H9 (cell line): ENCODE data around the gene PAX6. TPM values are rescaled to one million over a fixed set of nuclear protein-coding genes. Genes with fewer than 3 reads are reported as not detected.

ENCODE experiments used
- DNase-seq: peaks from one replicate; pipeline ENCODE4 v3.0.0-alpha.2; 2017
- H2AFZ ChIP-seq: one replicate; pipeline ENCODE4 v1.6.1; 2013; ENCODE audit warnings: mild to moderate bottlenecking, low read length, control low read depth, moderate library complexity
- H2AK5ac ChIP-seq: 2 replicates; pipeline ENCODE4 v1.6.1; 2013; ENCODE audit warnings: low read length, control low read depth, mixed read lengths; ENCODE audit not compliant: insufficient read length
- H2BK120ac ChIP-seq: one replicate; pipeline ENCODE4 v1.6.1; 2013; ENCODE audit warnings: low read depth, mild to moderate bottlenecking, low read length, control low read depth, inconsistent platforms; ENCODE audit not compliant: poor library complexity, severe bottlenecking
- H2BK12ac ChIP-seq: 2 replicates; pipeline ENCODE4 v1.6.1; 2013; ENCODE audit warnings: low read length, control low read depth, mixed read lengths, low read depth; ENCODE audit not compliant: insufficient read length
- H2BK15ac ChIP-seq: 2 replicates; pipeline ENCODE4 v1.6.1; 2013; ENCODE audit warnings: low read depth, low read length, control low read depth
- H2BK20ac ChIP-seq: one replicate; pipeline ENCODE4 v1.6.1; 2013; ENCODE audit warnings: low read depth, mild to moderate bottlenecking, low read length, control low read depth, inconsistent platforms; ENCODE audit not compliant: poor library complexity, severe bottlenecking
- H2BK5ac ChIP-seq: 2 replicates; pipeline ENCODE4 v1.6.1; 2013; ENCODE audit warnings: low read length, control low read depth, mixed read lengths; ENCODE audit not compliant: insufficient read length
- H3K14ac ChIP-seq: 2 replicates; pipeline ENCODE4 v1.6.1; 2013; ENCODE audit warnings: low read length, control low read depth; ENCODE audit not compliant: insufficient read depth
- H3K18ac ChIP-seq: 2 replicates; pipeline ENCODE4 v1.6.1; 2013; ENCODE audit warnings: low read depth, mild to moderate bottlenecking, mixed read lengths, low read length, control low read depth; ENCODE audit not compliant: insufficient read length
- H3K23ac ChIP-seq: 2 replicates; pipeline ENCODE4 v1.6.1; 2013; ENCODE audit warnings: low read length, control low read depth, mixed read lengths, low read depth; ENCODE audit not compliant: insufficient read length
- H3K23me2 ChIP-seq: 2 replicates; pipeline ENCODE4 v1.6.1; 2013; ENCODE audit warnings: low read depth, mild to moderate bottlenecking, mixed read lengths, low read length, control low read depth; ENCODE audit not compliant: insufficient read length, poor library complexity, severe bottlenecking
- H3K27ac ChIP-seq: 2 replicates; pipeline ENCODE4 v1.5.1; 2013; ENCODE audit warnings: low read length, control low read depth, mixed read lengths, low read depth; ENCODE audit not compliant: insufficient read length
- H3K27me3 ChIP-seq: 2 replicates; pipeline ENCODE4 v1.6.1; 2013; ENCODE audit warnings: low read length, control low read depth, inconsistent platforms; ENCODE audit not compliant: insufficient read depth
- H3K4ac ChIP-seq: 2 replicates; pipeline ENCODE4 v1.6.1; 2013; ENCODE audit warnings: low read depth, mild to moderate bottlenecking, control low read depth, inconsistent platforms, low read length, moderate library complexity
- H3K4me1 ChIP-seq: 2 replicates; pipeline ENCODE4 v1.6.1; 2013; ENCODE audit warnings: low read length, control low read depth, inconsistent platforms; ENCODE audit not compliant: insufficient read depth
- H3K4me2 ChIP-seq: 2 replicates; pipeline ENCODE4 v1.6.1; 2013; ENCODE audit warnings: low read length, control low read depth, mixed read lengths; ENCODE audit not compliant: insufficient read length, insufficient read depth
- H3K56ac ChIP-seq: 2 replicates; pipeline ENCODE4 v1.6.1; 2013; ENCODE audit warnings: low read depth, mild to moderate bottlenecking, mixed read lengths, low read length, control low read depth; ENCODE audit not compliant: insufficient read length
- H3K79me1 ChIP-seq: 2 replicates; pipeline ENCODE4 v1.6.1; 2013; ENCODE audit warnings: low read depth, mild to moderate bottlenecking, moderate library complexity, low read length, control low read depth, inconsistent platforms; ENCODE audit not compliant: insufficient read depth, poor library complexity, severe bottlenecking
- H3K79me2 ChIP-seq: 2 replicates; pipeline ENCODE4 v1.6.1; 2013; ENCODE audit warnings: low read length, control low read depth, inconsistent platforms; ENCODE audit not compliant: insufficient read depth
- H3K9ac ChIP-seq: 2 replicates; pipeline ENCODE4 v1.6.1; 2013; ENCODE audit warnings: low read length, control low read depth, mixed read lengths; ENCODE audit not compliant: insufficient read length; ENCODE audit errors: extremely low read depth
- H3K9me3 ChIP-seq: one replicate; pipeline ENCODE4 v1.6.1; 2013; ENCODE audit warnings: low read depth, low read length, inconsistent platforms; ENCODE audit not compliant: control insufficient read depth
- H3T11ph ChIP-seq: one replicate; pipeline ENCODE4 v1.6.1; 2013; ENCODE audit warnings: mild to moderate bottlenecking, low read length, control low read depth, inconsistent platforms
- H4K20me1 ChIP-seq: one replicate; pipeline ENCODE4 v1.6.1; 2013; ENCODE audit not compliant: control insufficient read depth, insufficient read length, insufficient read depth
- H4K5ac ChIP-seq: 2 replicates; pipeline ENCODE4 v1.6.1; 2013; ENCODE audit warnings: low read depth, mild to moderate bottlenecking, mixed read lengths, low read length, control low read depth; ENCODE audit not compliant: insufficient read length
- H4K8ac ChIP-seq: replicated peaks from 2 replicates; pipeline ENCODE4 v1.6.1; 2013; ENCODE audit warnings: low read length, control low read depth, mixed read lengths, low read depth; ENCODE audit not compliant: insufficient read length
- H4K91ac ChIP-seq: 2 replicates; pipeline ENCODE4 v1.6.1; 2013; ENCODE audit warnings: low read depth, mild to moderate bottlenecking, moderate library complexity, mixed read lengths, low read length, control low read depth; ENCODE audit not compliant: insufficient read length
- H3K27ac Mint-ChIP-seq, 3 experiments: 2 replicates in 2 of 3; 3 replicates in 1 of 3; pipeline ENCODE4 v1.8.0; 2020 to 2021; ENCODE audit warnings: mixed read lengths in 3 of 3, mild to moderate bottlenecking in 1 of 3, moderate library complexity in 1 of 3
- H3K27me3 Mint-ChIP-seq: 2 replicates; pipeline ENCODE4 v1.8.0; 2021; ENCODE audit warnings: low read depth, mild to moderate bottlenecking, moderate library complexity, mixed read lengths
- H3K36me3 Mint-ChIP-seq, 3 experiments: 2 replicates in 2 of 3; 3 replicates in 1 of 3; pipeline ENCODE4 v1.8.0; 2020 to 2021; ENCODE audit warnings: low read depth in 3 of 3, mixed read lengths in 3 of 3; ENCODE audit not compliant: insufficient read depth in 1 of 3
- H3K4me1 Mint-ChIP-seq, 2 experiments: 2 replicates each; pipeline ENCODE4 v1.8.0; 2020; ENCODE audit warnings: mixed read lengths in 2 of 2
- H3K4me3 Mint-ChIP-seq, 2 experiments: 2 replicates in 1 of 2; 3 replicates in 1 of 2; pipeline ENCODE4 v1.8.0; 2020 to 2021; ENCODE audit warnings: mild to moderate bottlenecking in 2 of 2, mixed read lengths in 2 of 2, moderate library complexity in 1 of 2
- H3K9me3 Mint-ChIP-seq, 2 experiments: 2 replicates in 1 of 2; 3 replicates in 1 of 2; pipeline ENCODE4 v1.8.0; 2020; ENCODE audit warnings: mild to moderate bottlenecking in 2 of 2, mixed read lengths in 2 of 2, moderate library complexity in 1 of 2
- WGBS: extraction: QIAGEN DNeasy Blood & Tissue Kit; methylation state at CpG from one replicate; pipeline ENCODE4 v1.1.7; 2013; ENCODE audit warnings: missing lambda C conversion rate, low lambda C conversion rate, mixed read lengths; ENCODE audit not compliant: insufficient read length; ENCODE audit errors: extremely low coverage; 5-methylcytosine and 5-hydroxymethylcytosine counted together
- total RNA-seq: library from RNA; stranded (reverse); gene quantifications from 2 replicates; pipeline ENCODE4 v1.2.1, GENCODE V29; 2021
- TF ChIP-seq, protein P1 (sequence below): fragments of 200-600 bp; sonication (generic); conservative IDR thresholded peaks from 3 replicates; pipeline ENCODE4 v1.8.0; 2021; ENCODE audit warnings: antibody characterized with exemption, mild to moderate bottlenecking

Gene PAX6
- total RNA-seq, 1 experiment from 2014 or later, result not detected

DNA sequence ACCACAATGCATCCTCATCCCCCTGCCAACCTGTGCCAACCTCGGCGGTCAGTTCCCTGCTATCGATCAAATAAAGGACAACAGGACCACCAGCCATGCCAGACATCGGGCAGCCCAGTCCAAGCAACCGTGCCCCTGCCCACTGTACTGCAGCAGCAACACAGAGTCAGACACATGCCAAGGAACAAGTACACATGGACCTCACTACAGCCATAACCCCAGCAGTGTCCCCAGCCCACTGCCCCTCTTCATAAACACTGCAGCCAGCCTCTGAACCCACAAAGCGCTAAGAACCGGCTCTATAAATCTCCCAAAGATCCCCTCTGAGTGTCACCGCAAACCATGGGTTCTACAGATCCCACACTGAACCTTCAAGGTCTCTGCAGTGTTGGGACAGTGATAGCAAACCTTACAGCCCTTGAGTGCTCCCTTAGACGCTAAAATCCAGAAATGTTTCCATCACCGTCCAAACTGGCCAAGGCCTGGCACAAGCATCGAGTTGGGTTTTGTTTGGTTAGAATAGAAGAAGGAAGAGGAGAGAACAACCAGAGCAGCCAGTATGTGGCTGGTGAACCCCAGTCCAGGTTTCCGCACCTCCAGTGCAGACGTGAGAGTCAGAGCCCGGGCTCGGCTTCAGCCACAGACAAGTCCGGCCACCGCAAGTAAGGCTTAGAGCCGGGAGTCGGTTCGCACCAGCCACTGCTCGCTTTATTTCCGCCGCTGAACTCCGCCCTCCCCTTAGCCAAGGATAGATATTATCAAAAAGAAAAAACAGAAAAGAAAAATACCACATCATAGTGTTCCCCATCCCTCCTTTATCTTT lies 7.9 kb downstream of the PAX6 start:
- H2BK5ac ChIP-seq, result no peak overlapping the region
- H3K79me1 ChIP-seq, result no peaks in the 10 kb centered on the region
- no peak overlapping the region for H2AFZ ChIP-seq
- peak overlapping the region in 1 of 2 experiments; percentile 71; a peak in 2 of 5 replicates for H3K4me3 Mint-ChIP-seq
- H2BK120ac ChIP-seq, result no peak overlapping the region
- no peak overlapping the region for H3K18ac ChIP-seq
- no peak overlapping the region for H3K27ac ChIP-seq
- no peak overlapping the region for H2BK15ac ChIP-seq
- H4K91ac ChIP-seq, result no peak overlapping the region
- H3K23me2 ChIP-seq, result peaks cover 17% of the 10 kb centered on the region
- no peak overlapping the region for H2BK20ac ChIP-seq
- no peak overlapping the region for H2BK12ac ChIP-seq
- H3K9ac ChIP-seq, result no peak overlapping the region
- no peak for DNase-seq
- H3K9me3 Mint-ChIP-seq, result peaks cover 3 to 6% of the 10 kb centered on the region in 2 experiments; a peak in 3 of 5 replicates
- H4K8ac ChIP-seq, result no peak overlapping the region
- TF ChIP-seq, protein P1, sequence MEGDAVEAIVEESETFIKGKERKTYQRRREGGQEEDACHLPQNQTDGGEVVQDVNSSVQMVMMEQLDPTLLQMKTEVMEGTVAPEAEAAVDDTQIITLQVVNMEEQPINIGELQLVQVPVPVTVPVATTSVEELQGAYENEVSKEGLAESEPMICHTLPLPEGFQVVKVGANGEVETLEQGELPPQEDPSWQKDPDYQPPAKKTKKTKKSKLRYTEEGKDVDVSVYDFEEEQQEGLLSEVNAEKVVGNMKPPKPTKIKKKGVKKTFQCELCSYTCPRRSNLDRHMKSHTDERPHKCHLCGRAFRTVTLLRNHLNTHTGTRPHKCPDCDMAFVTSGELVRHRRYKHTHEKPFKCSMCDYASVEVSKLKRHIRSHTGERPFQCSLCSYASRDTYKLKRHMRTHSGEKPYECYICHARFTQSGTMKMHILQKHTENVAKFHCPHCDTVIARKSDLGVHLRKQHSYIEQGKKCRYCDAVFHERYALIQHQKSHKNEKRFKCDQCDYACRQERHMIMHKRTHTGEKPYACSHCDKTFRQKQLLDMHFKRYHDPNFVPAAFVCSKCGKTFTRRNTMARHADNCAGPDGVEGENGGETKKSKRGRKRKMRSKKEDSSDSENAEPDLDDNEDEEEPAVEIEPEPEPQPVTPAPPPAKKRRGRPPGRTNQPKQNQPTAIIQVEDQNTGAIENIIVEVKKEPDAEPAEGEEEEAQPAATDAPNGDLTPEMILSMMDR, result no peak
- H3K9me3 ChIP-seq, result no peaks in the 10 kb centered on the region
- H3K79me2 ChIP-seq, result no peaks in the 10 kb centered on the region
- no peak overlapping the region for H2AK5ac ChIP-seq
- H4K5ac ChIP-seq, result no peak overlapping the region
- H3K27me3 Mint-ChIP-seq, result peaks cover 100% of the 10 kb centered on the region
- H4K20me1 ChIP-seq, result no peaks in the 10 kb centered on the region
- H3K14ac ChIP-seq, result no peak overlapping the region
- no peak overlapping the region for H3K4me2 ChIP-seq
- WGBS, result no CpG with 5 or more reads among the region's 24 CpGs
- H3T11ph ChIP-seq, result no peak overlapping the region
- H3K4me1 Mint-ChIP-seq, result peaks cover 32 to 66% of the 10 kb centered on the region in 2 experiments
- no peaks in the 10 kb centered on the region for H3K4me1 ChIP-seq
- H3K23ac ChIP-seq, result no peak overlapping the region
- H3K27me3 ChIP-seq, result peaks cover 91% of the 10 kb centered on the region
- H3K4ac ChIP-seq, result no peak overlapping the region
- no peak overlapping the region for H3K27ac Mint-ChIP-seq
- no peak overlapping the region for H3K56ac ChIP-seq
- H3K36me3 Mint-ChIP-seq, result no peaks in the 10 kb centered on the region
